Inferior parietal cortex (tissue), 1 donor: ENCODE data around the gene USP12.
A peak's percentile ranks its signal among the peaks of the same experiment; 100 is the strongest.

Experiments
- DNase-seq: peaks from one replicate; pipeline ENCODE4 v3.0.0-alpha.2; 2016; ENCODE audit errors: extremely low spot score

Gene USP12

DNA sequence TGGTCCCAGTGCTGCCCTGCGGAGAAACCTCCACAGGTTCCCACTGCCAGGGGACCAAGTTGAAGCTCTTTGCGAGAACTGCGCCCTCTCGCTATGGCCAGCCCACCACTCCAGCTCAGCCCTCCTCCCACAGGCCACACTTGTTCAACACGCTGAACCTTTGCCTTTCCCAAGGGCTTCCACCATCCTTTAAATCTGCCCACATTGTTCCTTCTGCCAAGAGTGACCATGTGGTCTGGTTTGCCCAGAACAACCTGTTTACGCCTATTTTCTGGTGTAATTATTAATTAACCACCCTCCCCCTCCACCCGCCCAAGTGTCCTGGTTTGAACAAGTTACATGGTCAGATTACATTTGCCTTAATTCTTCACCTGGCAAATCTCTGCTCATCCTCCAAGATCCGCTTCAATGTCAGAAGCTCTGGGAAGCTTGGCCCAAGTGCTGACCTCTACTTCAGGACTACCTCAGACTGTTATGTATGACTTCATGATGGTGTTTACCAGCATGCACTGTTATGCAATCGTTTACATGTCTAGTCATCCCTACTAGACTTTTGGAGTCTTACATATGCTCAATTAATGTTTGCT, 12.0 kb upstream of the USP12 start:
- DNase-seq = no peak

DNA sequence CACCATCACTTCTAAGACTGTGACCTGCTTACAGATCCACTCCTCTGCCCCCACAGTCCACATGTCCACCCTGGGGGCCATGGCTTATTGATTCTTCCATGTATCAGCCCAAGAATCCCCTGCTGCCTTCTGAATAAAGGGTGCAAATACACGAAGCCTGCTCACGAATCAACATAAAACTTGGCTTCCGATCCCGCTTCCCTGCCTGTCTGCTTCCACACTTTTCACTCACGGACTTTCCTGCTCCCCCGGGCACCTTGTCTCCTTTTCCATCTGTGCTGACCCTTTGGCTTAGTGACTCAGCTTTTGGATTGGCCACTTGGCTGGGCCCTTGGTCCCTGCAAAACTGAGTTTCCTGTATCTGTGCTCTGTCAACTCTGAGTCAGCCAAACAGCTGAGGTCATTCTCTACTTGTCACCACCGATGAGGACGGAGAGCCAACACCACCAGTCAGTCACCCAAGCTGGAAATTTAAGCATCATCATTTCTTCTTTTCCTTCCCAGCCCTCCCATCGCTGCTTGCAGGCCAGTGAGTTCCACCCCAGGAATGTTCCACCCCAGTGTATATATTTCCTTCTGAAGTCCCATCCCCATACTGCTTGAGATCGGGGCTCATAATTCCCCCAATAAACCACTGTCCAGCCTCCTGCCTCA, 11.4 kb upstream of the USP12 start:
- no peak for DNase-seq

- DNase-seq = no peak
Measured at GRCh38 chr13:27182054-27182453, 10.4 kb upstream of the USP12 start.

GRCh38 chr13:27177852-27178251, 6.2 kb upstream of the USP12 start:
- DNase-seq = no peak

GRCh38 chr13:27176470-27177410, 5.1 kb upstream of the USP12 start:
- no peak for DNase-seq

GRCh38 chr13:27174766-27175455, 3.3 kb upstream of the USP12 start:
- DNase-seq = no peak

GRCh38 chr13:27172495-27172842, 858 bp upstream of the USP12 start:
- no peak for DNase-seq

- peak; percentile 71 for DNase-seq
Measured at GRCh38 chr13:27171827-27172494, 350 bp upstream of the USP12 start.

- peak; percentile 40 for DNase-seq
Measured at GRCh38 chr13:27170516-27171243, 931 bp downstream of the USP12 start.

GRCh38 chr13:27170221-27170515, 1.4 kb downstream of the USP12 start:
- no peak for DNase-seq

DNA sequence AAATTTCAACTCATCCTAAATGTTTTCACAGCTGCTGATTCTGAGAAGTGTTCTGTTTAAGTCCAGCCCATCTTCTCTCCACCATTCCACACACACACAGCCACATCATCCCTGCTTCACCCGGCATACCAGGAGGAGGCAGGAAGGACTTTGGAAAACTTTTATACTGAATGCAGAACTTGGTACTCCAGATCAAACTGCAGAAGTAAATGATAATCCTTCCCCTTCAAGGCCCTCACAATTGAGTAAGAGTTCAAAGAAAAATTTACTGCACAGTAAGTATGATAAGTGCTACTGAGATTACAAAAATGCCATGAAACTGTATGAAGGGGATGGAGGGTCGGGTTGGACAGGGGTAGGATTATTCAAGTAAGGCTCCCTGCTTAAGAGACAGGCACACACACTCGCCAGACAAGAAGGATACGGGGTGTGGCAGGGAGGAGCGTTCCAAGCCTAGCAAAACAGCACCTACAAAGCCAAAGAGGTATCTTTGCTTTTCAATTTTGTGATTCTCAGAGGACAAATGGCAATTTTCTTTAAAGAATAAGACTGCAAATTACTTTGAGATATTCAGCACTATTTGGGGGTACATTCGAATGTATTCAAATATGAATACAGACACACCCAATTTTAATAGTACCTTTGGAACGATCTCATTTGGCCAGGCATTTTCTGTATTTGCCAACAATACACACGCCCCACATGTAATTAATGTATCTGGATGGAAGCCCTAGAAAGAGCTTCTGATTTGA, 2.5 kb downstream of the USP12 start:
- no peak for DNase-seq

DNA sequence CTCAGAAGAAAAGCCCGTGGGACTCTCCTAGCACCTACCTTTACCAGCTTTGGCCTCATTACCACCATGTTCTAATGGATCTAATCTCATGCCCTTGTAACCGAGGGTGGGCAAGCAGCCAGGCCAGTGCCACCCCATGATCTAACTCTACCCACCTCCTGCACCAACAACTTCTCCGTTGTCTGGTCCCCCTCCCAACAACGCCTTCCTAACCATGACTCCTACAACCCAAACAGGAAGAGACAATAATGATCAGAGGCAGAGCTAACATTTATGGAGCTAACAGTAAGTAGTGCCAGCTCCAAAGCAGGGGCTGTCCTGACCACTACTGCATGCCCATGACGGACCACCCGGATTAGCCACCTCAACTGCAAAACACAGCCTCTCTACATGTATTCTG, 3.5 kb downstream of the USP12 start:
- no peak for DNase-seq

- DNase-seq = no peak
Measured at GRCh38 chr13:27166313-27166712, 5.3 kb downstream of the USP12 start.

GRCh38 chr13:27161980-27162379, 9.6 kb downstream of the USP12 start:
- DNase-seq = no peak

DNA sequence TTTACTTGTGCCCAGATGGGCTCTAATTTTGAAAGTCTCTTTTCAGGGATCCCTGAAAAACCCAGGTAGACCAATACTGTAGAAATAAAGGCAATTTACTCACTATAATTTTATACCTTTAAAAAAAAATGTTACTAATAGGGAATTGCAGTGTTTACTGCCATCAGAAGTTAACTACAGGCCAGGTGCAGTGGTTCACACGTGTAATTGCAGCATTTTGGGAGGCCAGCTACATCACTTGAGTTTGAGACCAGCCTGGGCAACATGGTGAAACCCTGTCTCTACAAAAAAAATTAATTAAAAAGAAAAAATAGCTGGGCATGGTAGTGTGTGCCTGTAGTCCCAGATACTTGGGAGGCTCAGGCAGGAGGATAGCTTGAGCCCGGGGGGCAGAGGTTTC, 10.2 kb downstream of the USP12 start:
- no peak for DNase-seq

GRCh38 chr13:27160657-27161295, 10.8 kb downstream of the USP12 start:
- DNase-seq = no peak

GRCh38 chr13:27159806-27160563, 11.6 kb downstream of the USP12 start:
- no peak for DNase-seq

- no peak for DNase-seq
Measured at GRCh38 chr13:27158335-27158734, 13.3 kb downstream of the USP12 start.
